Measurements from ENCODE around the gene DET1. TPM values are rescaled to one million over a fixed set of nuclear protein-coding genes. Genes with fewer than 3 reads are reported as not detected.

DET1 gene
- polyA plus RNA-seq, 1 of the 3 experiments (the other 2 are of a cell fraction) = 4.5 TPM

- Histone ChIP-seq H3K4me2 (peak overlapping the region; percentile 88), H3K4me1 (ENCODE audit: control insufficient read depth in 1 of 2, insufficient read depth in 2 of 2, low read depth in 1 of 2, low read length in 1 of 2) (peaks cover 8 to 17% of the 10 kb centered on the region in 2 experiments; a peak in 3 of 4 replicates), H3K9me3 (no peaks in the 10 kb centered on the region), H3K4me3 (ENCODE audit: low read depth in 2 of 2, low read length in 1 of 2) (peak overlapping the region in 1 of 2 experiments; percentile 94; a peak in 2 of 4 replicates), H3F3A (replicated peaks; ENCODE audit: insufficient read depth) (peaks cover 9% of the 10 kb centered on the region), H3K36me3 (replicated peaks in 1 of 2; ENCODE audit: control insufficient read depth in 1 of 2, insufficient read depth in 2 of 2, low read length in 1 of 2) (peaks cover 18 to 53% of the 10 kb centered on the region in 2 experiments), H4K20me1 (ENCODE audit: insufficient read depth) (no peaks in the 10 kb centered on the region), H3K9ac (peak overlapping the region; percentile 77), H3K27ac (ENCODE audit: low read depth in 2 of 2, low read length in 1 of 2) (peak overlapping the region in 1 of 2 experiments; percentile 32; a peak in 2 of 4 replicates), H3K79me2 (ENCODE audit: insufficient read depth) (peaks cover 39% of the 10 kb centered on the region), H2AFZ (ENCODE audit: low read depth) (no peak overlapping the region), H3K27me3 (ENCODE audit: insufficient read depth) (no peaks in the 10 kb centered on the region), H3K9me2 (no peaks in the 10 kb centered on the region)
- TF ChIP-seq TEAD4 (IDR thresholded peaks at IDR 0.05; ENCODE audit: borderline replicate concordance, insufficient read depth) (no peak), TCF12 (IDR thresholded peaks at IDR 0.05) (no peak), FOSL2 (IDR thresholded peaks at IDR 0.05; ENCODE audit: borderline replicate concordance, low read depth) (no peak), FOXM1 (IDR thresholded peaks at IDR 0.05; ENCODE audit: low read depth) (no peak), EZH2phosphoT487 (IDR thresholded peaks at IDR 0.05; ENCODE audit: borderline replicate concordance, low read depth) (no peak)
- ChIA-PET POLR2A (no interaction called here), CTCF (interaction anchor here (5.2 kb wide), 1 partner anchor 12 kb away, joined by 31 read pairs; no protein-coding TSS in a partner anchor)
- WGBS (ENCODE audit: low lambda C conversion rate) = 93% methylated on average over 4 of the region's 4 CpGs
- DNase-seq = no peak
Observed at GRCh38 chr15:88465633-88466224, 80.8 kb downstream of the DET1 start.

GRCh38 chr15:88463870-88464532 is 82.5 kb downstream of the DET1 start:
- DNase-seq = no peak
- Histone ChIP-seq H3K79me2 (ENCODE audit: insufficient read depth) (peaks cover 27% of the 10 kb centered on the region), H3K4me3 (ENCODE audit: low read depth in 2 of 2, low read length in 1 of 2) (no peak overlapping the region), H3K4me1 (ENCODE audit: control insufficient read depth in 1 of 2, insufficient read depth in 2 of 2, low read depth in 1 of 2, low read length in 1 of 2) (peaks cover 8 to 17% of the 10 kb centered on the region in 2 experiments; a peak in 3 of 4 replicates), H3K27me3 (ENCODE audit: insufficient read depth) (no peaks in the 10 kb centered on the region), H3K9me2 (no peaks in the 10 kb centered on the region), H3K9me3 (no peaks in the 10 kb centered on the region), H3K36me3 (replicated peaks in 1 of 2; ENCODE audit: control insufficient read depth in 1 of 2, insufficient read depth in 2 of 2, low read length in 1 of 2) (peaks cover 21 to 65% of the 10 kb centered on the region in 2 experiments), H3K9ac (no peak overlapping the region), H2AFZ (ENCODE audit: low read depth) (no peak overlapping the region), H3K27ac (ENCODE audit: low read depth in 2 of 2, low read length in 1 of 2) (no peak overlapping the region), H3F3A (replicated peaks; ENCODE audit: insufficient read depth) (peaks cover 9% of the 10 kb centered on the region), H3K4me2 (no peak overlapping the region), H4K20me1 (ENCODE audit: insufficient read depth) (no peaks in the 10 kb centered on the region)
- TF ChIP-seq MXI1 (IDR thresholded peaks at IDR 0.05; ENCODE audit: low read depth, low read length) = no peak
- no peak for TF ChIP-seq PBX3 (IDR thresholded peaks at IDR 0.05)
- TF ChIP-seq MEF2A (IDR thresholded peaks at IDR 0.05; ENCODE audit: borderline replicate concordance, low read depth) = no peak
- TF ChIP-seq IRF3 (IDR thresholded peaks at IDR 0.05; ENCODE audit: low read depth, low read length) = no peak
- no peak for TF ChIP-seq GATA2 (CRISPR knock-in tag; IDR thresholded peaks at IDR 0.05)
- no peak for TF ChIP-seq NFIC (IDR thresholded peaks at IDR 0.05; ENCODE audit: borderline replicate concordance)
- no peak for TF ChIP-seq USF2 (IDR thresholded peaks at IDR 0.05; ENCODE audit: borderline replicate concordance, low read depth, low read length)
- no peak for TF ChIP-seq SIN3A (IDR thresholded peaks at IDR 0.05; ENCODE audit: borderline replicate concordance, low read depth, low read length)
- TF ChIP-seq RFX5 (IDR thresholded peaks at IDR 0.05; ENCODE audit: low read length) = no peak
- no peak for TF ChIP-seq GABPA (IDR thresholded peaks at IDR 0.05; ENCODE audit: low read depth)
- no peak for TF ChIP-seq EP300 (IDR thresholded peaks at IDR 0.05; ENCODE audit: borderline replicate concordance in 1 of 2, low read depth in 1 of 2, low read length in 1 of 2)
- no peak for TF ChIP-seq USF1 (IDR thresholded peaks at IDR 0.05; ENCODE audit: borderline replicate concordance, low read depth)
- no peak for TF ChIP-seq ELF1 (IDR thresholded peaks at IDR 0.05)
- TF ChIP-seq NRF1 (IDR thresholded peaks at IDR 0.05; ENCODE audit: low read depth, low read length) = no peak
- ChIA-PET POLR2A (no interaction called here), CTCF (interaction anchor here (0.8 to 5.2 kb wide), 3 partner anchors 10 to 189 kb away, joined by 3 to 31 read pairs (median 4); no protein-coding TSS in a partner anchor)
- WGBS (ENCODE audit: low lambda C conversion rate) = 69% methylated on average over 2 of the region's 2 CpGs
